ENCODE data around the gene GRID1. TPM values are rescaled to one million over a fixed set of nuclear protein-coding genes. Genes with fewer than 3 reads are reported as not detected.

Gene GRID1
- total RNA-seq, 1 donor from 2014 or later: 0.22 TPM

DNA sequence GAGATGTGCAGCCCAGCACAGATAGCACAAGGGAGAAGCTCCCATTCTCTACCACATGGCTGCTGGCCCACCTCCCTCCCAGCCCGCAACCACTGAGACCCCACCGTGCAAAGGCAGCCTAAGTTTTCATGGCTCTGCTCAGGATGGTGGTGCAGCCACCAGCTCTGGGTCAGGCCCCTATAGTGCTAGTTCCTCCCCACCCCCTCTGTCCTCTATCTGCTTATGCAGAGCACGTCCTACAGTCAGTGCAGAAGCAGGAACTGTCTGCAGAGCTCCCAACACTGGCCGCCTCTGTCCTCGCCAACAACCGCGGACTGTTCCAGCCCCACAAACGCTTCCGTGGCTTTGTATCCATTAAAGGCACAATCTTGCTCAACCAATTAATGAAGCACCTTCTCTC, 278.9 kb downstream of the GRID1 start:
- no peak for DNase-seq (ENCODE audit: low spot score, unreplicated experiment)
- no peak overlapping the region for H3K4me3 Mint-ChIP-seq (ENCODE audit: low read depth)
- no peaks in the 10 kb centered on the region for H3K36me3 Mint-ChIP-seq (ENCODE audit: insufficient read depth)
- peaks cover 8% of the 10 kb centered on the region for H3K27me3 Mint-ChIP-seq
- H3K9me3 Mint-ChIP-seq (ENCODE audit: low read depth): no peaks in the 10 kb centered on the region
- no peak overlapping the region for H3K27ac Mint-ChIP-seq
- no peaks in the 10 kb centered on the region for H3K4me1 Mint-ChIP-seq (ENCODE audit: low read depth)
- TF ChIP-seq CTCF (IDR thresholded peaks at IDR 0.05; ENCODE audit: unreplicated experiment): no peak

DNA sequence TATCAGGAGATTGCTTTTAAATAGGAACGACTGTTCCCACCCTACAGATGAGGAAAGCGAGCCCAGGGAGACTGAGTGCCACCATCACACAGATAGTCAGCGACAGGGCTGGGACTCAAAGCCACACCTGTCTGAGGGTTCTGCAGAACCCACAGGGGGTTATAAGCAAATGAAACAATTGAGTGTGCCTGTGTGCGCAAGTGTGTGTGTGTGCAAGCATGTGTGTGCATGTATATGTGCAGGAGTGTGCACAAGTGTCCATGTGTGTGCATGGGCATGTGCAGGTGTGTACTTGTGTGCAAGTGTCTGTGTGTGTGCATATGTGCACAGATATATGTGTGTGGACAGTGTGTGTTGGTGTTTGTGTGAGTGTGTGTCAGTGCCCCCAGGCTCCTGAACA, 280.2 kb downstream of the GRID1 start:
- no peak for DNase-seq (ENCODE audit: low spot score, unreplicated experiment)
- H3K27me3 Mint-ChIP-seq: peaks cover 9% of the 10 kb centered on the region
- H3K9me3 Mint-ChIP-seq (ENCODE audit: low read depth): no peaks in the 10 kb centered on the region
- H3K4me1 Mint-ChIP-seq (ENCODE audit: low read depth): no peaks in the 10 kb centered on the region
- no peak overlapping the region for H3K27ac Mint-ChIP-seq
- no peaks in the 10 kb centered on the region for H3K36me3 Mint-ChIP-seq (ENCODE audit: insufficient read depth)
- no peak for TF ChIP-seq CTCF (IDR thresholded peaks at IDR 0.05; ENCODE audit: unreplicated experiment)
- H3K4me3 Mint-ChIP-seq (ENCODE audit: low read depth): no peak overlapping the region

- H3K36me3 Mint-ChIP-seq (ENCODE audit: insufficient read depth): no peaks in the 10 kb centered on the region
- H3K9me3 Mint-ChIP-seq (ENCODE audit: low read depth): no peaks in the 10 kb centered on the region
- H3K27ac Mint-ChIP-seq: no peak overlapping the region
- no peaks in the 10 kb centered on the region for H3K4me1 Mint-ChIP-seq (ENCODE audit: low read depth)
- peaks cover 13% of the 10 kb centered on the region for H3K27me3 Mint-ChIP-seq
- no peak overlapping the region for H3K4me3 Mint-ChIP-seq (ENCODE audit: low read depth)
- TF ChIP-seq CTCF (IDR thresholded peaks at IDR 0.05; ENCODE audit: unreplicated experiment): no peak
- no peak for DNase-seq (ENCODE audit: low spot score, unreplicated experiment)
Measured at GRCh38 chr10:86085686-86086085, 280.9 kb downstream of the GRID1 start.

GRCh38 chr10:86085136-86085535, 281.5 kb downstream of the GRID1 start:
- no peak for DNase-seq (ENCODE audit: low spot score, unreplicated experiment)
- no peak for TF ChIP-seq CTCF (IDR thresholded peaks at IDR 0.05; ENCODE audit: unreplicated experiment)
- Mint-ChIP-seq H3K27ac (no peak overlapping the region), H3K9me3 (ENCODE audit: low read depth) (no peaks in the 10 kb centered on the region), H3K4me1 (ENCODE audit: low read depth) (no peaks in the 10 kb centered on the region), H3K4me3 (ENCODE audit: low read depth) (no peak overlapping the region), H3K27me3 (peaks cover 16% of the 10 kb centered on the region), H3K36me3 (ENCODE audit: insufficient read depth) (no peaks in the 10 kb centered on the region)

GRCh38 chr10:86084585-86084984, 282.0 kb downstream of the GRID1 start:
- Mint-ChIP-seq H3K27me3 (peaks cover 16% of the 10 kb centered on the region), H3K4me3 (ENCODE audit: low read depth) (no peak overlapping the region), H3K36me3 (ENCODE audit: insufficient read depth) (no peaks in the 10 kb centered on the region), H3K4me1 (ENCODE audit: low read depth) (no peaks in the 10 kb centered on the region), H3K9me3 (ENCODE audit: low read depth) (no peaks in the 10 kb centered on the region), H3K27ac (no peak overlapping the region)
- TF ChIP-seq CTCF (IDR thresholded peaks at IDR 0.05; ENCODE audit: unreplicated experiment): no peak
- DNase-seq (ENCODE audit: low spot score, unreplicated experiment): no peak

All from progenitor cell of endocrine pancreas (in vitro differentiated cells).